Tibial nerve (tissue), 4 donors: ENCODE measurements around the gene ATE1.

Experiments used
- EP300 ChIP-seq, 2 donors: sonication (generic); formaldehyde crosslinking; IDR thresholded peaks; one replicate each; pipeline ENCODE4 v1.6.1; 2017; ENCODE audit warnings: antibody characterized with exemption in 2 of 2, mild to moderate bottlenecking in 1 of 2
- POLR2A ChIP-seq, 2 donors: fragments of 450-650 bp; IDR thresholded peaks; one replicate each; pipeline ENCODE4 v1.6.1; 2017; ENCODE audit warnings: antibody characterized with exemption in 2 of 2, mild to moderate bottlenecking in 2 of 2, moderate library complexity in 2 of 2
- TF ChIP-seq, protein P1 (sequence below), 5 experiments: fragments of 200-600 bp in 3 of 5; fragments of 450-650 bp in 2 of 5; sonication (generic) in 3 of 5; IDR thresholded peaks; one replicate each; pipeline ENCODE4 v1.5.1; 2016 to 2019; ENCODE audit warnings: antibody characterized with exemption in 5 of 5, mild to moderate bottlenecking in 3 of 5, moderate library complexity in 2 of 5

DNA sequence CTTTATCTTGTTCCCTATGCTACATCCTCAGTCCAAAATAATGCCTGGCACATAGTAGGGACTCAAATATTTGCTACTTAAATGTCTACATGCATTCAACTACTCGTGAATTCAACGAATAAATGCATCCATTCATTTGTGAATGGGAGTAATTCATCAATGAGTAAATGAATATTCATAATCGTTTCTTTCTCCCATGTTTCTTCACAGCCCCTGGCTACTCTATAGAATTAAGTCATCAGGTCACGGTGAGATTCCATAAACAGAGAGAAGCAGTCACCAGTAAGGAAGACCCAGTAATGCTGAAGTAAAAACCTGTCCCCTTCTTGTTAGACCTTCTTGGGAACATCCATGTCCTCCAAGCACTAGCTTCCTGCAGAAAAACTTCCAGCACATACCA, 48.4 kb downstream of the ATE1 start:
- TF ChIP-seq, protein P1, sequence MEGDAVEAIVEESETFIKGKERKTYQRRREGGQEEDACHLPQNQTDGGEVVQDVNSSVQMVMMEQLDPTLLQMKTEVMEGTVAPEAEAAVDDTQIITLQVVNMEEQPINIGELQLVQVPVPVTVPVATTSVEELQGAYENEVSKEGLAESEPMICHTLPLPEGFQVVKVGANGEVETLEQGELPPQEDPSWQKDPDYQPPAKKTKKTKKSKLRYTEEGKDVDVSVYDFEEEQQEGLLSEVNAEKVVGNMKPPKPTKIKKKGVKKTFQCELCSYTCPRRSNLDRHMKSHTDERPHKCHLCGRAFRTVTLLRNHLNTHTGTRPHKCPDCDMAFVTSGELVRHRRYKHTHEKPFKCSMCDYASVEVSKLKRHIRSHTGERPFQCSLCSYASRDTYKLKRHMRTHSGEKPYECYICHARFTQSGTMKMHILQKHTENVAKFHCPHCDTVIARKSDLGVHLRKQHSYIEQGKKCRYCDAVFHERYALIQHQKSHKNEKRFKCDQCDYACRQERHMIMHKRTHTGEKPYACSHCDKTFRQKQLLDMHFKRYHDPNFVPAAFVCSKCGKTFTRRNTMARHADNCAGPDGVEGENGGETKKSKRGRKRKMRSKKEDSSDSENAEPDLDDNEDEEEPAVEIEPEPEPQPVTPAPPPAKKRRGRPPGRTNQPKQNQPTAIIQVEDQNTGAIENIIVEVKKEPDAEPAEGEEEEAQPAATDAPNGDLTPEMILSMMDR (IDR thresholded peaks at IDR 0.05): no peak
- TF ChIP-seq EP300 (IDR thresholded peaks at IDR 0.05): no peak
- no peak for TF ChIP-seq POLR2A (IDR thresholded peaks at IDR 0.05)
